H54 (cell line): ENCODE measurements around the gene MBD4.

Experiments used
- DNase-seq: peaks from one replicate; pipeline ENCODE4 v3.0.0; 2011; ENCODE audit warnings: low spot score, mixed read lengths; ENCODE audit not compliant: insufficient read length
- FAIRE-seq: peaks from 3 replicates; lab custom pipeline; 2011; peaks lifted over from hg19 to GRCh38; lab: Jason Lieb, UNC
- POLR2A ChIP-seq: IDR thresholded peaks from 2 replicates; pipeline ENCODE4 v1.6.1; 2011; ENCODE audit warnings: low read depth, mild to moderate bottlenecking, low read length

Gene MBD4

GRCh38 chr3:129432036-129432435 is 7.7 kb downstream of the MBD4 start:
- TF ChIP-seq POLR2A = no peak
- no peak for DNase-seq
- no peak for FAIRE-seq

DNA sequence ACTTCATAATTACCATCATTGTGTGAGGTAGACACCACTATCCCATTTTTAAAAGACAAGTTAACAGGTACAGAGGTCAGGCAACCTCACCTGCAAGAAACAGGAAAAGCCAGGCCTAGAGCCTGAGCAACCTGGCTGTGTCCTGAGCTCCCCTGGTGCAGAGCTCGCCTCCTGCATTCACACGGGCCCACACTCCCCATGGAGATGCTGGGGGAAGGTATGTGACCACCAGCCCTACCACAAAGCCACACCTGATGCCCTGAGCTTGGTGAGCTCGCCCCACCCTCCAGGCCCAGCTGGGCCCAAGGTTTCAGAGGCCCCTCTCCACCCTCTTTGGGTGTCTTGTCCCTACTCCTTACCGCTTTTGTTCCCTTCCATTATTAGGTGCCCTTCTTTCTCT is 10.1 kb downstream of the MBD4 start:
- DNase-seq = no peak
- no peak for FAIRE-seq
- TF ChIP-seq POLR2A = no peak

DNA sequence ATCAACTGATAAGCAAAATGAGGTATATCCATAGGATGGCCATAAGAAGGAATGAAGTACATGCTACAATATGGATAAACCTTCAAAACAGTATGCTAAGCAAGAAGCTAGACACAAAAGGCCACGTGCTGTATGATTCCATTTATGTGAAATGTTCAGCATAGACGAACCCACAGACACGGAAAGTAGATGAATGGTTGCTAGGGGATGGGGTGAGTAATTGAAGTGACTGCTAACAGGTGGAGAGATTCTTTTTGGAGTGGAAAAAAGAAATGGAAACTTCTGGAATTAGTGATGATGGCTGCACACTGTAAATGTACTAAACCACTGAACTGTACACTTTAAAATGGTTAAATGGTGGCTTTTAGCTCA is 10.7 kb downstream of the MBD4 start:
- FAIRE-seq (no peak), DNase-seq (no peak)
- TF ChIP-seq POLR2A = no peak

GRCh38 chr3:129428376-129429079 is 11.2 kb downstream of the MBD4 start, which contains the start of gene EFCAB12:
EFCAB12 (minus strand) TSS chr3:129428636; CDS start chr3:129428488, 148 bp downstream.
- no peak for FAIRE-seq
- TF ChIP-seq POLR2A = no peak
- DNase-seq = peak; percentile 88

GRCh38 chr3:129428007-129428375 is 11.8 kb downstream of the MBD4 start:
- DNase-seq = no peak
- FAIRE-seq = no peak
- no peak for TF ChIP-seq POLR2A

GRCh38 chr3:129425619-129426018 is 14.1 kb downstream of the MBD4 start:
- TF ChIP-seq POLR2A = no peak
- DNase-seq (no peak), FAIRE-seq (no peak)

DNA sequence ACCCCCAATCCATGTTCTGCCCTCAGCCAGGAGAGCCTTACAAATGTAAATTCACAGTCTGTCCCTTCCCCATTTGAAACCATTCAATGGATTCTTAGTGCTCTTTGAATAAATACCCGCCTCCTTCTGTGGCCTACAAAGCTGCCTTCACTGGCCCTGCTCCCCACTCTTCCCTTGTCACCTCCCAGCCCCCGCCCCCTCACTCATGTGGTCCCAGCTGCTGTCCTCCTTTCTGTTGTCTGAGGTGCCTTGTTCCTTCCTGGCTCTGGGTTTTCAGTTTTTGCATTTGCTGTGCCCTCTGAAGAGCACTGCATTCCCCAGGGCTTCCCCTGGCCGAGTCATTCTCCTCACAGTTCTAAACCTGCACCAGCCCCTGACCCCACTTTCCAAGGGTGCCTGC is 14.5 kb downstream of the MBD4 start:
- DNase-seq (no peak), FAIRE-seq (no peak)
- no peak for TF ChIP-seq POLR2A

DNA sequence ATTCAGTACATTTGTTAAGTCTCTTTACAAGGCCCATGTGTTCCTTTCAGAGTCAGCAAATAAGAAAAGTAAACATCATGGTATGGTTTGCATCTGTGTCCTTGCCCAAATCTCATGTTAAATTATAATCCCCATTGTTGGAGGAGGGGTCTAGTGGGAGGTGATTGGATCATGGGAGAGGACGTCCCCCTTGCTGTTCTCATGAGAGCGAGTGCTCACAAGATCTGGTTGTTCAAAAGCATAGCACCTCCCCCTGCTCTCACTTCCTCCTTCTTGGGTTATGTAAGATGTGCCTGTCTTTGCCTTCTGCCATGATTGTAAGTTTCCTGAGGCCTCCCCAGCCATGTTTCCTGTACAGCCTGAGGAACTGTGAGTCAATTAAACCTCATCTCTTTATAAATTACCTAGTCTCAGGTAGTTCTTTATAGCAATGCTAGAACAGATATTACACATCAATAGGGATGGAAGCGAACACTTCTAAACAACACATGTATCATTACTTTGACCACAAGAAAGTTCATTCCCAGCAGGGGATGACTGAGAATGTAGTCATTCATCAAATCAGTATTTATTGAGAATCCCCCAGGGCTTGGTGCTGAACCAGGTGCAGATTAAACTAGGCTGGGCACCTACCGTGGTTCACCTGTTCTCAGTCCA is 15.4 kb downstream of the MBD4 start:
- no peak for TF ChIP-seq POLR2A
- FAIRE-seq (no peak), DNase-seq (no peak)

- DNase-seq = no peak
- TF ChIP-seq POLR2A = no peak
- FAIRE-seq = no peak
These were observed 16.9 kb downstream of the MBD4 start for GRCh38 chr3:129422897-129423296.

DNA sequence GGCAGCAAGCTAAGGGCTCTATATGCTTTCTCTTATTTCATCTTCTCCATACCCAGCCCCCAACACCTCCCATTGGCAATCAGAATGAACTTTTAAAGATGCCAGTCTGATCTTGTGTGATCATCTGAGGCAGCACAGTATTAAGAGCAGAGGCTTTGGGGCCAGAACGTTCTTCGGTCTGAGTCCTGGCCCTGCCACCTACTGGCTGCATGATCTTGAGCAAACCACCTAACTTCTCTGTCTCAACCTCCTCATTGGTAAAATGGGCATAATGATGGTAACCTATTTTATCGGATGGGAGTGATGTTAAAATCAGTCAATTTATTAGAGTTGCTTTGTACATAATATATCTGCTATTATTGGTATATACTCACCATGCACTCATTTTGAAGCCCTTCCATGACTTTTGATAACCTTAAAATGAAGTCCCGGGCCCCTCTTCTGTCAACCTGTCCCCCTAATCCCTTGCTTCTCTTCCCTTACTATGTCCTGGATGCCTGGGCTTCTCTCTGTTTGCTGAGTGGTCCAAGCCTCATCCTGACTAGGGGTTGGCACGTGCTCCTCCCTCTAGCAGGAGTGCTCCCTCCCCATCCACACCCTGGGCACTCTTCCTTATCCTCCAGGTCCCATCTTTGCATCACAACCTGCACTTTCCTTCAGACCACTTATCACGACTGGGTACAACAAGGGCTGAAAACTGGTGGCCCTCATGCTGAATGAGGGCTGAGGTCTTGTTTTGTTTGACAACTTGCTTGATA is 17.6 kb downstream of the MBD4 start:
- FAIRE-seq = no peak
- TF ChIP-seq POLR2A = no peak
- no peak for DNase-seq

DNA sequence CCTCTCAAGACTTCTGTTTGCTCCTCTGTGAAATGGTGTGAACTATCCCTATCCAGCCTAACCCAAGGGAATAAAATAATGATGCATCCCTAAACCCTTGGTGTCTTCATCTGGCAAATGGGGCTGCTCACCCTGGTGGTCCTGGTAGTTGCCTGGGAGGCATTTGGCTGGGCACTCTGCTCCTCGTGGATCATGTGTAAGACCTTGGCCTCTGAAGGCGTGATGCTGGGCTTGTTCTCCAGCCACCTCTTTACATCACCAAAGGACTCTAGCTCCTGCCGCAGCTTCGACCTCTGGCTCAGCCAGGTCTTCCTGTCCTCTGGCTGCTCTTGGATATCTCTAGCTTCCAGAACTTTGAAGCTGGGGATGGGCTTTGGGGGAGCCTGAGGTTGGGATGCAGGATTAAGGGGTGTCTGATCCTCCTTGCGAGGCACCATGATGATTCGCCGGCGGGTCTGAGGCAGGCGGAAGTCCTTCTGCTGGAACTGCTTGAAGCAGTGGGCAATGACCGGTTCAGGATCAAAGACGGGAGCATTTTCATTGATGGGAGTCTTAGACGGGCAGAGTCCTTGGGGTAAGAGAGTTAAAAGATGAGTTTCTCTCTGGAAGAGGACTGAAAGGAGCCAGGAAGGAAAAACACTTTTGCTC is 18.4 kb downstream of the MBD4 start:
- DNase-seq = no peak
- no peak for FAIRE-seq
- TF ChIP-seq POLR2A = no peak

GRCh38 chr3:129419476-129419875 is 20.3 kb downstream of the MBD4 start:
- DNase-seq (no peak), FAIRE-seq (no peak)
- TF ChIP-seq POLR2A = no peak

- TF ChIP-seq POLR2A = no peak
- no peak for DNase-seq
- no peak for FAIRE-seq
These were observed 21.4 kb downstream of the MBD4 start for GRCh38 chr3:129418041-129418973.
